T-helper 2 cell treated with Interferon-gamma antibody and Interleukin-4, amounts not matched to agents 5 μg/mL and 100 μg/mL, for 36 hours (primary cell): Measurements from ENCODE around the gene SMIM17.

Experiments
- DNase-seq: peaks from one replicate; pipeline ENCODE4 v3.0.0; 2021; ENCODE audit warnings: low spot score
- H3K27ac Mint-ChIP-seq: one replicate; pipeline ENCODE4 v1.8.0; 2021; ENCODE audit warnings: mild to moderate bottlenecking, mixed read lengths
- H3K27me3 Mint-ChIP-seq: one replicate; pipeline ENCODE4 v1.8.0; 2021; ENCODE audit warnings: low read depth, mixed read lengths
- H3K36me3 Mint-ChIP-seq: one replicate; pipeline ENCODE4 v1.8.0; 2021; ENCODE audit warnings: low read depth, mixed read lengths
- H3K4me1 Mint-ChIP-seq: one replicate; pipeline ENCODE4 v1.8.0; 2021; ENCODE audit warnings: low read depth, mixed read lengths
- H3K4me3 Mint-ChIP-seq: one replicate; pipeline ENCODE4 v1.8.0; 2022; ENCODE audit warnings: mild to moderate bottlenecking, moderate library complexity, mixed read lengths
- H3K9me3 Mint-ChIP-seq: one replicate; pipeline ENCODE4 v1.8.0; 2021; ENCODE audit warnings: mixed read lengths

SMIM17 gene

DNA sequence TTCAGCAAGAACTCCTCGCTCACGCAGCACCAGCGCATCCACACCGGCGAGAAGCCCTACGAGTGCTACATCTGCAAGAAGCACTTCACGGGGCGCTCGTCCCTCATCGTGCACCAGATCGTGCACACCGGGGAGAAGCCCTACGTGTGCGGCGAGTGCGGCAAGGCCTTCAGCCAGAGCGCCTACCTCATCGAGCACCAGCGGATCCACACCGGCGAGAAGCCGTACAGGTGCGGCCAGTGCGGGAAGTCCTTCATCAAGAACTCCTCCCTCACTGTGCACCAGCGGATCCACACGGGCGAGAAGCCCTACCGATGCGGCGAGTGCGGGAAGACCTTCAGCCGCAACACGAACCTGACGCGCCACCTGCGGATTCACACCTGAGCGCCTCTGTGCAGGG, 20.6 kb upstream of the SMIM17 start:
- peaks cover 50% of the 10 kb centered on the region for H3K36me3 Mint-ChIP-seq
- H3K9me3 Mint-ChIP-seq, result peaks cover 58% of the 10 kb centered on the region
- H3K27ac Mint-ChIP-seq, result no peak overlapping the region
- H3K4me3 Mint-ChIP-seq, result no peak overlapping the region
- no peaks in the 10 kb centered on the region for H3K27me3 Mint-ChIP-seq
- no peak for DNase-seq
- no peaks in the 10 kb centered on the region for H3K4me1 Mint-ChIP-seq

- peaks cover 58% of the 10 kb centered on the region for H3K9me3 Mint-ChIP-seq
- H3K4me3 Mint-ChIP-seq, result no peak overlapping the region
- no peak for DNase-seq
- H3K27me3 Mint-ChIP-seq, result no peaks in the 10 kb centered on the region
- H3K27ac Mint-ChIP-seq, result no peak overlapping the region
- no peaks in the 10 kb centered on the region for H3K4me1 Mint-ChIP-seq
- H3K36me3 Mint-ChIP-seq, result peaks cover 45% of the 10 kb centered on the region
Measured at GRCh38 chr19:56623006-56623405, 20.0 kb upstream of the SMIM17 start.

DNA sequence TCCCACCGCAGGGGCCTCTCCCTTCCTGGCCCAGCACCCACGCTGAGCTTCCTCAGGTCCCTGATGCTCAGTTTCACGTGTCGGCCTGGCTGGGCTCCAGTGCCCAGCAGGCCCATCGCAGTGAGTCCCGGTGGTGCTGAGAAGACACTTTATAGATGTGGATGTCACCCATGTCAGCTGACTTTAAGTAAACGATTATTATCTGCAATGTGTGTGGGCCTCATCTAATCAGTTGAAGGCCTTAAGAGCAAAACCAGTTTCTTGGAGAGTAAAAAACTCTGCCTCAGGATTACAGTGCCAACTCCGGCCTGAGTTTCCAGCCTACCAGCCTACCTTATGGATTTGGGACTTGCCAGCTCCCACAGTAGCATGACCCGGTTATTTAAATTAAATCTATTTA, 17.3 kb upstream of the SMIM17 start:
- no peaks in the 10 kb centered on the region for H3K27me3 Mint-ChIP-seq
- H3K4me3 Mint-ChIP-seq, result no peak overlapping the region
- H3K27ac Mint-ChIP-seq, result no peak overlapping the region
- peaks cover 29% of the 10 kb centered on the region for H3K36me3 Mint-ChIP-seq
- H3K4me1 Mint-ChIP-seq, result no peaks in the 10 kb centered on the region
- H3K9me3 Mint-ChIP-seq, result peaks cover 59% of the 10 kb centered on the region
- DNase-seq, result no peak

GRCh38 chr19:56633021-56633420, 9.9 kb upstream of the SMIM17 start:
- Mint-ChIP-seq H3K4me1 (no peaks in the 10 kb centered on the region), H3K27me3 (no peaks in the 10 kb centered on the region), H3K4me3 (no peak overlapping the region), H3K9me3 (peaks cover 64% of the 10 kb centered on the region), H3K27ac (no peak overlapping the region), H3K36me3 (no peaks in the 10 kb centered on the region)
- DNase-seq, result no peak

- peaks cover 48% of the 10 kb centered on the region for H3K9me3 Mint-ChIP-seq
- no peak overlapping the region for H3K27ac Mint-ChIP-seq
- H3K36me3 Mint-ChIP-seq, result peaks cover 6% of the 10 kb centered on the region
- no peaks in the 10 kb centered on the region for H3K4me1 Mint-ChIP-seq
- no peaks in the 10 kb centered on the region for H3K27me3 Mint-ChIP-seq
- DNase-seq, result peak; percentile 18
- no peak overlapping the region for H3K4me3 Mint-ChIP-seq
Measured at GRCh38 chr19:56637976-56638555, 4.9 kb upstream of the SMIM17 start.

DNA sequence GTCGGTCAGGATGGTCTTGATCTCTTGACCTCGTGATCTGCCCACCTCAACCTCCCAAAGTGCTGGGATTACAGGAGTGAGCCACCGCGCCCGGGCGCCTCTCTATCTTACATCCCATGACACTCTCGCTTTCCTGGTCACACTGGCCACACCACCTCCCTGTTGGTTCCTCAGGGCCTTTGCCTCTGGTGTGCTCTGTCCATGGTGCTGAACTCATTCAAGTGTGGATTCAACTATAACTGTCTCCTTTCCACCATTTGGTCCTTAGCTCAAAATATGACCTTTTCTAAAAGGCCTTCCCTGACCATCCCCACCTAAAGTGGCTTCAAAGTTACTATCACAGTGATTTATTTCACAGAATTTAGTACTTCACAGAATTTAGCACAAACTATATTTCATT, 3.7 kb upstream of the SMIM17 start:
- Mint-ChIP-seq H3K4me3 (no peak overlapping the region), H3K36me3 (peaks cover 6% of the 10 kb centered on the region), H3K27ac (no peak overlapping the region), H3K27me3 (no peaks in the 10 kb centered on the region), H3K4me1 (no peaks in the 10 kb centered on the region), H3K9me3 (peaks cover 44% of the 10 kb centered on the region)
- no peak for DNase-seq

DNA sequence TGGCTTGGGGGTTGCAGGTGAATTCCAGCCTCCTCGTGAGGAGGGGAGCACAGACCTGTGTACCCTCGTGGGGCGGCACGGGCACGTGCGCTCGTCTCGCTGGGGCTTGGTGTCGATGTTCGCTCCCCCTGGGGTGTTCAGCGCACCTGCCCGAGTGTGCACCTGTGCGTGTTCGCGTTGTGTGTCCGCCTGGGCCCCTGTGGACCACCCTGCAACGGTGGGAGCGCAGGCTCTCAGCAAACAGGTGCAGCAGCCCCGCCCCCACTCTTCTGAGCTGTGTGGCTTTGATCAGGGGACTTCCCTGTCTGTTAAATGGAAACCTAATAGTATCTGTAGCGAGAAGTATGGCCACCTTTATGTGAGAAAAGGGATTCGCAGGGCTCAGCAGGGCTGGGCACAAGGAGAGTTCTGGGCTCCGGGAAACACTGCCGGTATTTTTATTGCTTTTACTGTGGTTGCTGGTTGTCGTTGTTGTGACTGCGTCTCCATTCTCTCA, 549 bp downstream of the SMIM17 start:
- Mint-ChIP-seq H3K27ac (no peak overlapping the region), H3K4me3 (no peak overlapping the region), H3K9me3 (peaks cover 61% of the 10 kb centered on the region), H3K27me3 (no peaks in the 10 kb centered on the region), H3K36me3 (peaks cover 6% of the 10 kb centered on the region), H3K4me1 (no peaks in the 10 kb centered on the region)
- no peak for DNase-seq

GRCh38 chr19:56654151-56654550, 11.2 kb downstream of the SMIM17 start:
- Mint-ChIP-seq H3K9me3 (peaks cover 56% of the 10 kb centered on the region), H3K4me1 (no peaks in the 10 kb centered on the region)

DNA sequence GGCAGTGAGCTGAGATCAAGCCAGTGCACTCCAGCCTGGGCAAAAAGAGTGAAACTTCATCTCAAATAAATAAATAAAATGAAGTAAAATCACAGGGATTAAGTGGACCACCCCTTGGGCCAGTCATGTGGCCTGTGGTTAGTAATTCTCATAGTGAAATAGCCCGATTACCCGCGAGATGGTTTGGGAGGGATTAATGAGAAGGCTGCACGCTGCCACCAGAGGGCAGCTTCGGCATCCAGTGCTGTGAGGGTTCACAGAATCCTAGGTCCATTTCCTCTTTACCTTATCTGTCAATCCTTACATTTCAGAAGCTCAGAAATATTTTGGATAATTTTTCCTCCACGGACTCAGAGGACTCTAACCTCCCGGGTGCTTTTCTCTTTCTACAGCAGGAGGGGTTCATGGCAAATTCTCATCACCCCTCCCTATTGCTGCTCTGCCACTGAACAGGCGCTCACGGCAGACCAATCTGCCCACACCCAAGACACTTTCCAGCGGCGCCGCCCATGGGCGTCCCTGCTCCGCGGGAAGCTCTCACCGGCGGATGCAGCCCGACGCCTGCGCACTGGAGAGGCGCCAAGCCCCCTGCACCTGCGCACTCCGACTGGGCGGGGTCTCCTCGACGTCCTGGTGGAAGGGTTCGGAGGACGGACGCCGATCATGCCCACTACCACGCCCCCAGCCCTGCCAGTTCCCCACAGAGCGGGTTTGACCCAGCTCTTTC, 17.6 kb downstream of the SMIM17 start:
- H3K4me3 Mint-ChIP-seq, result no peak overlapping the region
- no peaks in the 10 kb centered on the region for H3K4me1 Mint-ChIP-seq
- no peaks in the 10 kb centered on the region for H3K27me3 Mint-ChIP-seq
- H3K9me3 Mint-ChIP-seq, result peaks cover 29% of the 10 kb centered on the region
- H3K27ac Mint-ChIP-seq, result no peak overlapping the region
- DNase-seq, result no peak
- H3K36me3 Mint-ChIP-seq, result no peaks in the 10 kb centered on the region

More at GRCh38 chr19:56654151-56654550, 11.2 kb downstream of the SMIM17 start:
- Mint-ChIP-seq H3K36me3 (no peaks in the 10 kb centered on the region), H3K27ac (no peak overlapping the region), H3K27me3 (no peaks in the 10 kb centered on the region), H3K4me3 (no peak overlapping the region)
- no peak for DNase-seq

- H3K27me3 Mint-ChIP-seq, result no peaks in the 10 kb centered on the region
- no peaks in the 10 kb centered on the region for H3K36me3 Mint-ChIP-seq
- no peak for DNase-seq
- no peak overlapping the region for H3K4me3 Mint-ChIP-seq
- H3K9me3 Mint-ChIP-seq, result peaks cover 29% of the 10 kb centered on the region
- H3K27ac Mint-ChIP-seq, result no peak overlapping the region
- H3K4me1 Mint-ChIP-seq, result no peaks in the 10 kb centered on the region
Measured at GRCh38 chr19:56661248-56661647, 18.3 kb downstream of the SMIM17 start.

GRCh38 chr19:56663931-56664500, 21.1 kb downstream of the SMIM17 start:
- Mint-ChIP-seq H3K4me1 (no peaks in the 10 kb centered on the region), H3K4me3 (no peak overlapping the region), H3K36me3 (no peaks in the 10 kb centered on the region), H3K27me3 (no peaks in the 10 kb centered on the region), H3K27ac (no peak overlapping the region), H3K9me3 (peaks cover 44% of the 10 kb centered on the region)
- DNase-seq, result no peak

DNA sequence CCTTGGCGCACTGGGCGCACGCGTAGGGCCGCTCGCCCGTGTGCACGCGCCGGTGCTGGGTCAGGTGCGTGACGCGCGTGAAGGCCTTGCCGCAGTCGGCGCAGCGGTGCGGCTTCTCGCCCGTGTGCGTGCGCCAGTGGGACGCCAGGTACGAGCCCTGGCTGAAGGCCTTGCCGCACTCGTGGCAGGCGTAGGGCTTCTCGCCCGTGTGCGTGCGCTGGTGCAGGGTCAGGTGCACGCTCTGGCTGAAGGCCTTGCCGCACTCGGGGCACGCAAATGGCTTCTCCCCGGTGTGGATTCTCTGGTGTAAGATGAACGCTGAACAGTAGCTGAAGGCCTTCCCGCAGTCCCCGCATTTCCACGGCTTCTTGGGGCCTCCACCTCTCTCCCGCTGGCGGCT, 21.6 kb downstream of the SMIM17 start:
- no peak for DNase-seq
- peaks cover 41% of the 10 kb centered on the region for H3K9me3 Mint-ChIP-seq
- no peaks in the 10 kb centered on the region for H3K36me3 Mint-ChIP-seq
- H3K27ac Mint-ChIP-seq, result no peak overlapping the region
- H3K27me3 Mint-ChIP-seq, result no peaks in the 10 kb centered on the region
- no peak overlapping the region for H3K4me3 Mint-ChIP-seq
- H3K4me1 Mint-ChIP-seq, result no peaks in the 10 kb centered on the region

DNA sequence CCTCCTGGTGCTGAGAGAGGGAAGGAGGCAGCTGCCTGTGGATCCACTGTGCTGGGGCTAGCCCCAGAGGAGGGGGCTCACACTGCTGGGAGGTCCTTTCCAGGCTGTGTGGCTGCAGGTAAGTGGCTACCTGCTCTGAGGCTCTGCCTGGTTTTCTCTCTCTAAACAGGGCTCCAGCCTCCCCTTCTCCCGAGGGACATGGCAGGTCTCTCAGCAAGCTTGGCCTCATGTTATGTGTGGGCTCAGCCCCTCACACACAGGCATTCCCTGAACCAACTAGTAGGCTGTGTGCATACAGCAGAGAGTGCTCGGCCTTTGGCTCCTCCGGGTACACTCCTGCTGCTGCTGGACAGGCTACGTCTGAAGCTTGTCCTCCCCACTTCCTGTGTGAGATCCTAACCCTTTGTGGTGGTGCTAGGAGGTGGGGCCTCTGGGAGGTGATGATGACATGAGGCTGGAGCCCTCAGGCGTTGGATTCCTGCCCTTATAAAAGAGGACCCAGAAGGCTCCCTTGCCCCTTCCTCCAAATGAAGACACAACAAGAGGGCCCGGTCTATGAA, 24.4 kb downstream of the SMIM17 start:
- Mint-ChIP-seq H3K9me3 (peaks cover 43% of the 10 kb centered on the region), H3K27me3 (no peaks in the 10 kb centered on the region), H3K27ac (no peak overlapping the region), H3K36me3 (peaks cover 1% of the 10 kb centered on the region), H3K4me1 (no peaks in the 10 kb centered on the region), H3K4me3 (no peak overlapping the region)
- no peak for DNase-seq

DNA sequence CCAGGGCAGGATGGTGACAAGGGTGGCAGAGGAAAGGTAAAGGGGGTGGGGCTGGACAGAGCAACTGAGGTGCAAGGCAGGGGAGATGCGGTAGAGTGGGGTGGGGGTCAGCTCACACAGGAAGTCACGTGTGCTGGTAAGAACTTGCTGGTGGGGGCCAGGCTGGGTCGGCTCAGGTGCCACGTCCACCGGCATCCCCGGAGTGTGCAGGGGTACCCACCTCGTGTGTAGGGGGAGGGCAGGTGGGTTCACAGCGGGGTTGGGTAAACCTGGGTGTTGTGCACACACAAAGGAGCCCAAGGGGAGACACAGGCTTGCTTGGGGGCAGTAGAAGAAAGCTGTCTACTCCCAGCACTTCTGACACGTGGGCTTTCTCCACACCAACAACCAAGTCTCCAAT, 25.7 kb downstream of the SMIM17 start:
- no peak overlapping the region for H3K4me3 Mint-ChIP-seq
- H3K9me3 Mint-ChIP-seq, result peaks cover 38% of the 10 kb centered on the region

More for the DNA sequence above, 25.7 kb downstream of the SMIM17 start:
- Mint-ChIP-seq H3K4me1 (no peaks in the 10 kb centered on the region), H3K27ac (no peak overlapping the region), H3K27me3 (no peaks in the 10 kb centered on the region), H3K36me3 (peaks cover 1% of the 10 kb centered on the region)
- DNase-seq, result no peak
